ENCODE measurements around the gene RBM33.

GRCh38 chr7:155815332-155816191 lies 171.1 kb downstream of the RBM33 start:
- TF ChIP-seq EZH2 (IDR thresholded peaks at IDR 0.05; ENCODE audit: low read length) (no peak), CTCF (optimal IDR thresholded peaks at IDR 0.05 in 1 of 3, IDR thresholded peaks at IDR 0.05 in 1 of 3, conservative IDR thresholded peaks at IDR 0.05 in 1 of 3; ENCODE audit: extremely low read depth in 1 of 3, insufficient read depth in 2 of 3, low read length in 3 of 3) (peak; percentile 45 to 93 (median 92))
